Kidney (tissue), 14 donors: ENCODE measurements around the gene KIF15. TPM values are rescaled to one million over a fixed set of nuclear protein-coding genes. Genes with fewer than 3 reads are reported as not detected.
"Not testable (repeated sequence)": the region's sequence is repeated elsewhere in the genome, so short reads cannot be mapped to it uniquely, and the experiment has no call there.

Experiments used
- DNase-seq, 5 donors: peaks; one replicate each; pipeline ENCODE4 v3.0.0-alpha.2; 2013 to 2020
- FAIRE-seq: peaks from 2 replicates; lab custom pipeline; 2012; peaks lifted over from hg19 to GRCh38; lab: Jason Lieb, UNC
- H3K27ac ChIP-seq, 2 donors: one replicate each; pipeline ENCODE4 v1.7.0; 2013; ENCODE audit warnings: low read depth in 2 of 2, low read length in 2 of 2, inconsistent platforms in 1 of 2
- H3K27me3 ChIP-seq: one replicate; pipeline ENCODE4 v1.7.1; 2013; ENCODE audit warnings: low read length, inconsistent platforms; ENCODE audit not compliant: control insufficient read depth, insufficient read depth
- H3K36me3 ChIP-seq, 3 donors: one replicate each; pipeline versions ENCODE4 v1.7.0 to v1.7.1; 2013; ENCODE audit warnings: low read length in 3 of 3, control low read depth in 1 of 3, inconsistent platforms in 1 of 3; ENCODE audit not compliant: insufficient read depth in 3 of 3, control insufficient read depth in 2 of 3
- H3K4me1 ChIP-seq, 3 donors: one replicate each; pipeline versions ENCODE4 v1.7.0 to v1.7.1; 2013; ENCODE audit warnings: low read length in 3 of 3, inconsistent platforms in 1 of 3, low read depth in 1 of 3; ENCODE audit not compliant: control insufficient read depth in 2 of 3, insufficient read depth in 2 of 3
- H3K4me3 ChIP-seq, 3 donors: one replicate each; pipeline versions ENCODE4 v1.7.0 to v1.8.1; 2013; ENCODE audit warnings: low read length in 3 of 3, control low read depth in 1 of 3, inconsistent platforms in 1 of 3
- H3K9ac ChIP-seq, 3 donors: one replicate each; pipeline versions ENCODE4 v1.7.0 to v1.7.1; 2013; ENCODE audit warnings: low read length in 3 of 3, control low read depth in 1 of 3, inconsistent platforms in 1 of 3
- H3K9me3 ChIP-seq, 3 donors: one replicate each; pipeline versions ENCODE4 v1.7.0 to v1.7.1; 2013; ENCODE audit warnings: low read length in 3 of 3, control low read depth in 1 of 3, inconsistent platforms in 1 of 3; ENCODE audit not compliant: control insufficient read depth in 2 of 3, insufficient read depth in 1 of 3
- CTCF ChIP-seq: IDR thresholded peaks from 3 replicates; pipeline ENCODE4 v1.5.1; 2012; ENCODE audit warnings: mild to moderate bottlenecking, moderate library complexity, borderline replicate concordance; ENCODE audit not compliant: insufficient read depth; ENCODE audit errors: extremely low read depth
- intact Hi-C: fragments of 100-400 bp; cut with DNase I; formaldehyde crosslinking; loops from one replicate; pipeline ENCODE4 v1.11.1; 2022
- polyA plus RNA-seq: library from polyadenylated mRNA; stranded (reverse); fragments of 350-450 nt; fragmentation: Illumina TruSeq; extraction: RNeasy Lipid Tissue Mini Kit (QIAGEN cat#74804); gene quantifications from one replicate; pipeline ENCODE4 v1.2.3, GENCODE V29; 2014; ENCODE audit warnings: low read depth, low replicate concordance; ENCODE audit not compliant: insufficient read depth
- total RNA-seq: library from RNA; stranded (reverse); fragmentation: NEBNext Ultra II Directional; extraction: Animal tissue kit (Norgen Biotek cat#: 25700); gene quantifications from one replicate; pipeline ENCODE4 v1.2.1, GENCODE V29; 2021
- donor health status: control.
- donor health status: control.
- donor health status: control.
- donor health status: control.
- donor health status: control.
- donor health status: DM: yes; HTN: yes; CAD: no.
- donor health status: Normal renal cell carcinoma (clear cell type).

The KIF15 gene
- total and polyA plus RNA-seq, 2 donors from 2014 or later, result 0.32 to 0.72 TPM

DNA sequence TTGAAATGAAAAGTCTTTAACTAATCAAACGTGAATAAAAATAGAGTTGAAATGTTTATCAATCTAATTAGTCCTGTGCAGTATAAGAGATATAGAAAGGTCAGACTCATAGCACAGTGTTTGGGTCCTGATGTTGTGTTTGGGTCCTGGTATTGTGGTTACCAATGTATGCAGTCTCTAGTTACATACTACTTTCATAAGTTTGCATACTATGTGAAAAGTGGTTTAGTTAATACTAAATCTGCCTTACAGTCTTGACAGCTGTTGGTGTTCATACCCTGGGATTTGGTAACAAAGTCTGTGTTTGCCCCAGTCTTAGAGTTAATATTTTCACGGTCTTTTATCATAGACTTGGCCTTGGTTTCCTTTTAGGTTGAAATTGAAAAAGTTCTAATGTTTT lies 41.7 kb downstream of the KIF15 start:
- no peak for DNase-seq
- no peaks in the 10 kb centered on the region for H3K4me1 ChIP-seq
- no peaks in the 10 kb centered on the region for H3K9me3 ChIP-seq
- H3K36me3 ChIP-seq, result no peaks in the 10 kb centered on the region
- intact Hi-C loops, result no loop called here
- FAIRE-seq, result no peak
- TF ChIP-seq CTCF, result no peak
- no peak overlapping the region for H3K9ac ChIP-seq
- H3K4me3 ChIP-seq, result no peak overlapping the region
- H3K27ac ChIP-seq, result no peak overlapping the region
- no peaks in the 10 kb centered on the region for H3K27me3 ChIP-seq

DNA sequence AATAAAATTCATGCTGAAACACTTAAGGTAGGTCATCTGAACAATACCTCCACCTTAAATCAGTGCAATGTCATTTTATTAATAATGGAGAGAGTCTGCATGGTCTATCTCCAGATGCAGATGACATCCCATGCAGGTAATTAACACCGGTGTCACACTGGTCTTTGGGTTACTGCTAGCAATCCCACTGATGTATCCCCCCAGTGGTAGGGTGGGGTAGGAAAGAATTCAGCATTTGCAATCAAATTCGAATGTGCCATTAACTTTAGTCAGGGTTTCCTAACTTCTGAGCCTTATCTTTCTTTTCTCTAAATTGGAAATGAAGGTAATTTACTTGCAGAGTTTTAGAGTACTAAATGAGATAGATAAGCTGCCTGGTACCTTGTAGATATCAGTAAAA lies 44.4 kb downstream of the KIF15 start:
- no peak for FAIRE-seq

GRCh38 chr3:44814751-44815150 lies 53.2 kb downstream of the KIF15 start:
- H3K36me3 ChIP-seq, result peaks cover 0 to 2% (median 0%) of the 10 kb centered on the region in 3 donors
- H3K4me3 ChIP-seq, result no peak overlapping the region
- H3K27me3 ChIP-seq, result no peaks in the 10 kb centered on the region
- intact Hi-C loops, result no loop called here
- no peak for FAIRE-seq
- H3K9ac ChIP-seq, result no peak overlapping the region
- no peak for TF ChIP-seq CTCF
- H3K27ac ChIP-seq, result no peak overlapping the region
- H3K9me3 ChIP-seq, result no peaks in the 10 kb centered on the region
- no peak for DNase-seq
- H3K4me1 ChIP-seq, result no peaks in the 10 kb centered on the region

More for the DNA sequence above, 44.4 kb downstream of the KIF15 start:
- no peak overlapping the region for H3K27ac ChIP-seq
- no peaks in the 10 kb centered on the region for H3K4me1 ChIP-seq
- no peak for TF ChIP-seq CTCF
- H3K9ac ChIP-seq, result no peak overlapping the region
- intact Hi-C loops, result no loop called here
- no peaks in the 10 kb centered on the region for H3K27me3 ChIP-seq
- H3K36me3 ChIP-seq, result no peaks in the 10 kb centered on the region
- no peaks in the 10 kb centered on the region for H3K9me3 ChIP-seq
- H3K4me3 ChIP-seq, result no peak overlapping the region
- DNase-seq, result no peak

GRCh38 chr3:44816334-44816733 lies 54.7 kb downstream of the KIF15 start:
- H3K9ac ChIP-seq, FAIRE-seq, H3K4me1 ChIP-seq, H3K9me3 ChIP-seq, H3K4me3 ChIP-seq, DNase-seq, intact Hi-C loops, H3K27me3 ChIP-seq, H3K36me3 ChIP-seq, H3K27ac ChIP-seq: not testable (repeated sequence)

GRCh38 chr3:44821206-44821605 lies 59.6 kb downstream of the KIF15 start:
- H3K27me3 ChIP-seq, H3K4me3 ChIP-seq, H3K9me3 ChIP-seq, FAIRE-seq, DNase-seq, H3K36me3 ChIP-seq, H3K4me1 ChIP-seq, H3K27ac ChIP-seq, intact Hi-C loops, H3K9ac ChIP-seq: not testable (repeated sequence)
